HepG2 (cell line): Measurements from ENCODE around the gene TREM1.

ENCODE experiments used
- BRF2 ChIP-seq: sonication (generic); formaldehyde crosslinking; IDR thresholded peaks from 2 replicates; pipeline ENCODE4 v1.8.1; 2022; ENCODE audit warnings: mild to moderate bottlenecking, missing genetic modification reagents
- CTCF ChIP-seq: sonication (generic); formaldehyde crosslinking; IDR thresholded peaks from 2 replicates; pipeline ENCODE4 v1.5.0; 2020; ENCODE audit warnings: mild to moderate bottlenecking, missing genetic modification reagents, moderate library complexity
- ELF4 ChIP-seq: sonication (generic); formaldehyde crosslinking; IDR thresholded peaks from 2 replicates; pipeline ENCODE4 v1.5.0; 2020; ENCODE audit warnings: missing genetic modification reagents, mild to moderate bottlenecking, moderate library complexity, borderline replicate concordance
- ESRRA ChIP-seq: sonication (generic); formaldehyde crosslinking; IDR thresholded peaks from 2 replicates; pipeline ENCODE4 v1.5.1; 2020; ENCODE audit warnings: mild to moderate bottlenecking, low read depth, missing genetic modification reagents
- EZH2 ChIP-seq: conservative IDR thresholded peaks from 2 replicates; pipeline ENCODE4 v1.6.1; 2012; ENCODE audit warnings: mild to moderate bottlenecking, low read depth, low read length, moderate library complexity
- HCFC1 ChIP-seq: fragments of 150-350 bp; IDR thresholded peaks from 2 replicates; pipeline ENCODE4 v1.6.1; 2014; ENCODE audit warnings: low read depth, low read length
- HNF4A ChIP-seq: sonication (generic); formaldehyde crosslinking; IDR thresholded peaks from 2 replicates; pipeline ENCODE4 v1.4.0; 2020; ENCODE audit warnings: missing genetic modification reagents
- JUN ChIP-seq: sonication (generic); formaldehyde crosslinking; IDR thresholded peaks from 2 replicates; pipeline ENCODE4 v1.4.0; 2020; ENCODE audit warnings: mild to moderate bottlenecking, missing genetic modification reagents
- KLF6 ChIP-seq: IDR thresholded peaks from 2 replicates; pipeline ENCODE4 v1.8.0; 2016; ENCODE audit warnings: missing biosample characterization, missing genetic modification reagents
- NCOA1 ChIP-seq: sonication (generic); formaldehyde crosslinking; IDR thresholded peaks from 2 replicates; pipeline ENCODE4 v1.9.0; 2021; ENCODE audit warnings: missing genetic modification reagents
- NR0B2 ChIP-seq: sonication (generic); formaldehyde crosslinking; IDR thresholded peaks from 2 replicates; pipeline ENCODE4 v1.4.0; 2020; ENCODE audit warnings: mild to moderate bottlenecking, missing genetic modification reagents
- RARG ChIP-seq: sonication (generic); formaldehyde crosslinking; IDR thresholded peaks from 2 replicates; pipeline ENCODE4 v1.4.0; 2020; ENCODE audit warnings: low read depth, mild to moderate bottlenecking, missing genetic modification reagents
- ZNF24 ChIP-seq: fragments of 450-650 bp; IDR thresholded peaks from 2 replicates; pipeline ENCODE4 v1.6.1; 2017; ENCODE audit warnings: antibody characterized with exemption, mild to moderate bottlenecking
- ZNF280B ChIP-seq: sonication (generic); formaldehyde crosslinking; IDR thresholded peaks from 2 replicates; pipeline ENCODE4 v1.5.0; 2020; ENCODE audit warnings: missing genetic modification reagents, mild to moderate bottlenecking, borderline replicate concordance

DNA sequence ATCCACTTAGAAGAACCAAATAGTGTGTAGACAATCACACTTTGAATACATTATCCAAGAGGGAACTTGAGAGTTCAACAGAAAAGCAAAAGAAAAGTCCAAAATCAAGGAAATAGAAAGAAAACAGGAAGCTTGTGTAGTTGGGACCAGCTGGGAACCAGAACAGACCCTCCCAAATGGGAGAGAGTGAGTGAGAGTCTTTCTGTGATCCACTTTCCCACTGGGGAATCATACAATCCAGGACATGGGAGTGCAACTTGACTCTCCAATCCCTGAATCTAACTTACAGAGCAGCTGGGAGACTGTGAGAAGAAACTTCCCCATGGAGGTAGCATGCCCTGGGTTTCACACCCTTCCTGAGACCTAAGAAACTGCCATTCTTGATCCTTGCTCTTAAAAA, 31.4 kb downstream of the TREM1 start:
- TF ChIP-seq EZH2 (no peak), CTCF (no peak), ZNF24 (no peak), HCFC1 (no peak), ELF4 (CRISPR knock-in tag) (no peak), JUN (CRISPR knock-in tag) (no peak), ESRRA (CRISPR knock-in tag) (no peak), HNF4A (CRISPR knock-in tag) (no peak), NCOA1 (no peak), RARG (no peak), KLF6 (no peak), ZNF280B (CRISPR knock-in tag) (no peak), NR0B2 (no peak), BRF2 (CRISPR knock-in tag) (no peak)
